HG03520 (cell line): Measurements from ENCODE around the gene TNFRSF12A.

ENCODE experiments used
- ATAC-seq: cut with Tn5 transposase; IDR thresholded peaks from one replicate; pipeline ENCODE4 v1.9.1; 2021; ENCODE audit warnings: mild to moderate bottlenecking, moderate library complexity; ENCODE audit not compliant: unreplicated experiment

TNFRSF12A gene

GRCh38 chr16:3025032-3026002, 5.1 kb downstream of the TNFRSF12A start:
- no peak for ATAC-seq

GRCh38 chr16:3026003-3026378, 5.8 kb downstream of the TNFRSF12A start:
- ATAC-seq, result no peak

- no peak for ATAC-seq
Measured at GRCh38 chr16:3026609-3027488, 6.7 kb downstream of the TNFRSF12A start.

GRCh38 chr16:3027489-3027795, 7.3 kb downstream of the TNFRSF12A start:
- no peak for ATAC-seq

- ATAC-seq, result no peak
Measured at GRCh38 chr16:3027983-3028715, 8.0 kb downstream of the TNFRSF12A start.

GRCh38 chr16:3028716-3029319, 8.7 kb downstream of the TNFRSF12A start:
- no peak for ATAC-seq

- no peak for ATAC-seq
Measured at GRCh38 chr16:3029491-3030221, 9.5 kb downstream of the TNFRSF12A start.

GRCh38 chr16:3030222-3031212, 10.3 kb downstream of the TNFRSF12A start:
- ATAC-seq, result no peak

- no peak for ATAC-seq
Measured at GRCh38 chr16:3032624-3033023, 12.5 kb downstream of the TNFRSF12A start.

GRCh38 chr16:3035289-3035971, 15.3 kb downstream of the TNFRSF12A start:
- ATAC-seq, result no peak

GRCh38 chr16:3035972-3036725, 16.0 kb downstream of the TNFRSF12A start:
- ATAC-seq, result no peak

GRCh38 chr16:3036726-3037315, 16.7 kb downstream of the TNFRSF12A start, which contains the start of gene BICDL2:
BICDL2 (minus strand) TSS chr16:3036944; CDS start chr16:3035496, 1,448 bp downstream.
- no peak for ATAC-seq

GRCh38 chr16:3038256-3038655, 18.1 kb downstream of the TNFRSF12A start:
- ATAC-seq, result no peak

- ATAC-seq, result no peak
Measured at GRCh38 chr16:3038896-3039295, 18.7 kb downstream of the TNFRSF12A start.

GRCh38 chr16:3042376-3042775, 22.2 kb downstream of the TNFRSF12A start:
- ATAC-seq, result no peak

GRCh38 chr16:3044708-3045107, 24.5 kb downstream of the TNFRSF12A start:
- ATAC-seq, result no peak
